Rectal smooth muscle tissue (tissue), 1 donor: ENCODE data around the gene PLB1.
A peak's percentile ranks its signal among the peaks of the same experiment; 100 is the strongest.

Experiments used
- H3K27ac ChIP-seq: one replicate; pipeline ENCODE4 v1.7.0; 2013; ENCODE audit warnings: low read depth, low read length, inconsistent platforms
- H3K27me3 ChIP-seq: one replicate; pipeline ENCODE4 v1.7.0; 2013; ENCODE audit warnings: low read length; ENCODE audit not compliant: control insufficient read depth, insufficient read depth
- H3K36me3 ChIP-seq: one replicate; pipeline ENCODE4 v1.7.0; 2013; ENCODE audit warnings: low read length; ENCODE audit not compliant: control insufficient read depth, insufficient read depth
- H3K4me1 ChIP-seq: one replicate; pipeline ENCODE4 v1.7.0; 2013; ENCODE audit warnings: low read length; ENCODE audit not compliant: control insufficient read depth, insufficient read depth
- H3K4me3 ChIP-seq: one replicate; pipeline ENCODE4 v1.7.0; 2013; ENCODE audit warnings: low read length
- H3K9ac ChIP-seq: one replicate; pipeline ENCODE4 v1.7.0; 2013; ENCODE audit warnings: low read length

PLB1 gene

GRCh38 chr2:28583899-28584553, 88.2 kb downstream of the PLB1 start:
- no peak overlapping the region for H3K9ac ChIP-seq
- H3K36me3 ChIP-seq, result no peaks in the 10 kb centered on the region
- H3K27me3 ChIP-seq, result no peaks in the 10 kb centered on the region
- peaks cover 10% of the 10 kb centered on the region for H3K4me1 ChIP-seq
- H3K4me3 ChIP-seq, result no peak overlapping the region
- peak overlapping the region; percentile 68 for H3K27ac ChIP-seq

DNA sequence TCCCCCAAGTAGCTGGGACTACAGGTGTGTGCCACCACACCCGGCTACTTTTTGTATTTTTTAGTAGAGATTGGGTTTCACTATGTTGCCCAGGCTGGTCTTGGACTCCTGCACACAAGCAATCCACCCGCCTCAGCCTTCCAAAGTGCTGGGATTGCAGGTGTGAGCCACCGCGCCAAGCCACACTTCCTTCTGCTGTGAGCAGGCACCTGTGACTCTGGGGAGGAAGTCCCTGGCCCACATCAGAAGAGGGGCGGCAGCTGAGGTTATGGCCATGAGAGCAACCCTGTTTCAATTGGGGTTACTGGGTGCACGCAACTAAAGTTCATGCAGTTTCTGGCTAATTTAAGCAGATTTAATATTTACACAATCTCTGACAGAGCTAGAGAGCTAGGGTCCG, 91.0 kb downstream of the PLB1 start:
- Histone ChIP-seq H3K36me3 (no peaks in the 10 kb centered on the region), H3K27me3 (no peaks in the 10 kb centered on the region), H3K27ac (no peak overlapping the region), H3K4me1 (peaks cover 10% of the 10 kb centered on the region), H3K4me3 (no peak overlapping the region), H3K9ac (no peak overlapping the region)

DNA sequence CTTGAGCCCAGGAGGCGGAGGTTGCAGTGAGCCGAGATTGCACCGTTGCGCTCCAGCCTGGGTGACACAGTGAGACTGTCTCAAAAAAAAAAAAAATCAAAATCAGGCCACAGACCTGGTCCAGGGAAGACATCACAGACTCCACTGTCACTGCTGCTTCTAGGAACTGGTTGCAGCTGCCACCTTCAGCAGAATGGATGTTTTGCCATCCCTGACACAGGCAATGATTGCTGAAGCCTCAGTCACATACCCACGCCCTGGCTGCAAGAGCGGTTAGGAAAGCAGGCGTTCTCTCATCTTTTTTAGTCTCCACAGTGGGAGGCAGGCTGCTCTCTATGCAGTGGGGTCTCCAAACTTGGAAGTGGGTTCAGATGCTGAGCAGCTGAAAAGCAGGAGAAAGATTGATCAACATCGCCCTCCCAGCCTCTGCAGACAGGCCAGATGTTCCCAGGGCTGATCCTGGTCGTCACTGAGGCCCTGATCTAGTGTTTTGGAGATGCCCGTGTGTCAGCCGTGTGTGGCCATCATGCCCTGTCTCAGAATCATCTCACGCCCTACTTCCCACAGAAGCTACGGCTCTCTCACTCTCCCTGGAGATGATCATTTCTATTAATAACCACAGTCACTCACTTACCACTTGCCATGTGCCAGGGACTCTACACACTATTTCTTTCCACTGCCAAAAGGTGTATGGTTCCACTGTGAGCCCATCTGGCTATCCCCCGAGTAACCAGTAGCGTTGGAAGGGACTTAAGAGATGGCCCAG, 91.8 kb downstream of the PLB1 start:
- H3K27ac ChIP-seq, result no peak overlapping the region
- peaks cover 10% of the 10 kb centered on the region for H3K4me1 ChIP-seq
- no peak overlapping the region for H3K4me3 ChIP-seq
- no peaks in the 10 kb centered on the region for H3K27me3 ChIP-seq
- no peak overlapping the region for H3K9ac ChIP-seq
- no peaks in the 10 kb centered on the region for H3K36me3 ChIP-seq

DNA sequence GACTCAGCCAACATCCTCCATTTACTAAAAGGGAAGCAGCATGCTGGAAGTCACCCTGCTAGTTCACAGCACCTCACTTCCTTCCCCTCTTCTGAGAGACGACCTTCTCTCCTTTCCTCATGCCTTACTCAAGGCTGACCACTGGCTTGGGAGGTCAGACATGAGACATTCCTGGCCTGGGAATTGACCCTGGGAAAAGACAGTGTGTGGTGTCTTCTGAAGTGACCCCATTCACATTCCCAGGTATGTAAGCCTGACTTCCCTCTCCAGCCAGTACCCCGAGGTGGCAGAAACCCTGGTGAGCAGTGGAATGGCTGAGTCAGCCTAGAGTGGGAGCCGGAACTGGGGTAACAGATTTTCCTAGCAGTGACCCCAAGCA, 92.4 kb downstream of the PLB1 start:
- no peak overlapping the region for H3K4me3 ChIP-seq
- H3K4me1 ChIP-seq, result peaks cover 10% of the 10 kb centered on the region
- H3K36me3 ChIP-seq, result no peaks in the 10 kb centered on the region
- no peaks in the 10 kb centered on the region for H3K27me3 ChIP-seq
- no peak overlapping the region for H3K9ac ChIP-seq
- H3K27ac ChIP-seq, result no peak overlapping the region

DNA sequence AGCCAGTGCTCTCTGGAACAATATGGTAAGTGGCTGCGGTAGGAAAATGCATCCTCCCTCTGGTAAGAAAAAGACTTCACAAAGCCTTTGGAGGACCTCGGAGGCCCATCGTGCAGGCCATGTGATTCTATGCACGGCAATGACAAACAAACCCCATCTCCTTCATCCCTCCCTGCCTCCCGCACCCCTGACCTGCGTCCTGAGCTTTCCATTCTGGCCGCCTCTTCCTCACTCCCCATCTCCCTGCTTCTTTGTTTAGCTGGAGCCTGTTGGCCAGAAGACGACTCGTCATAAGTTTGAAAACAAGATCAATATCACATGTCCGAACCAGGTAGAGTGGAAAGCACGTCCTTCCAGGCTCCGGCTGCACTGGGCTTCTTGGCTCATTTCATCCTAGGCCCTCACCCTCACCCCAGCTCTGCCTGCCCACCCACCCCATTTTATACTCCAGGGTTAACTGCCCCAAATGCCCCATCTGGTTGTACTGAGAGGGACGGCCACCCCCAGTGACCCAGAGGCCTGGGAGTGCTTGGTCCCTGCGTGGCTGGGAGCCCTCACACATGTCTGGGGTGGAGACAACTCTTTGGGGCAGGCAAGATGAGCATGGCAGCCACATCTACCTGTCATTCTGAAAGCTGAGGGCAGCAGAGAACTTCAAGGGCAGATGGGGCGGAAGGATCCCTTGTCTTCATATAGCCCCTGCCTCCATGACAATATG, 94.0 kb downstream of the PLB1 start:
- Histone ChIP-seq H3K4me1 (peaks cover 3% of the 10 kb centered on the region), H3K27me3 (no peaks in the 10 kb centered on the region), H3K27ac (no peak overlapping the region), H3K36me3 (no peaks in the 10 kb centered on the region), H3K4me3 (no peak overlapping the region), H3K9ac (no peak overlapping the region)

- H3K9ac ChIP-seq, result no peak overlapping the region
- no peak overlapping the region for H3K27ac ChIP-seq
- H3K4me1 ChIP-seq, result peaks cover 5% of the 10 kb centered on the region
Observed at GRCh38 chr2:28590496-28591301, 94.8 kb downstream of the PLB1 start.

DNA sequence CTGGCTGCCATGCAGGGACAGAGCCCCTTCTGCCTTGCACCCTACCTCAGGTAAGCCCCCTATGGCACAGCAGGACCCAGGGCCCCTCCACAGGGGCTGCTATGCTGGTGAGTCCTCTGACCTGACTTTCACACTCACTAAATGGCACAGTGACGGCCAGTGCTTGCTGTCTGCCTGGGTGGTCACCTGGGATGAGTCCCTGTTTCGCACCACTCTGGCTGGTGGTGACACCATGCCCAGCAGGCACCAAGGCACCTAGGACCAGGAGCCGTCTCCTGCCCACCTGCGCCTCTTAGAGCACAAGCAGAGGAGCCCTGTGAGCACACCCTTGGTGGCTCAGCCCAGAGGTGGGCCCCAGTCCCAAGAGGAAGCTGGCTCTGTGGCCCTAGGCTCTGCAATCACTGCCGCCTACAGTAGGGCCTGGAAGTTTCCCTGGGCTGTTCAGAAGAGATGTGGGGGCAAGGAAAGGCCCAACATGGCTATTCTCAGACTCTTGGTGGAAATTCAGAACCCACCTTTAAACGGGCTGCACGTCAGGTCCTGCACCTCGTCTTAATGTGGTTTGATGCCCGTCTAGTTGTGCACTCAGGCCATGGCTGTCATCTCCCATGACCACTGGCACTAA, 96.0 kb downstream of the PLB1 start:
- Histone ChIP-seq H3K27me3 (no peaks in the 10 kb centered on the region), H3K36me3 (no peaks in the 10 kb centered on the region), H3K4me3 (no peak overlapping the region), H3K4me1 (peaks cover 7% of the 10 kb centered on the region), H3K9ac (no peak overlapping the region), H3K27ac (no peak overlapping the region)

More at GRCh38 chr2:28590496-28591301, 94.8 kb downstream of the PLB1 start:
- H3K4me3 ChIP-seq, result no peak overlapping the region
- H3K27me3 ChIP-seq, result no peaks in the 10 kb centered on the region
- H3K36me3 ChIP-seq, result no peaks in the 10 kb centered on the region

DNA sequence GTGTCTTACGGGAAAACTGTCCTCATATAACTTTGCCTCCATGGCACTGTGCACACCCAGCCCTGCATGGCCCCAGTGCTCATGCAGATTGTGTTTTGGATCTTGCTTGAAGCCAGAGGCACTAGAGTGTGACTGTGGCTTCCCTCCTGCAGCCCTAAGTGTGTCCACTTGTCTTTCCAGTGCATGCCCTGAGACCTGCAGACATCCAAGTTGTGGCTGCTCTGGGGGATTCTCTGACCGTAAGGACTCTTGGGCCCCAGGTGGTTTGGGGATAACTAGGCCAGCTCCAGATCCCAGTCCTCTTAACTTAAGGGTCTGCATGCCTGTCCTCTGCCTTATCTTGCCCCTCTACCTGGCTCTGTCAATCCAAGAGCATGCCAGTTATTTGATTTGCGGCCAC, 96.6 kb downstream of the PLB1 start:
- H3K27ac ChIP-seq, result no peak overlapping the region
- H3K9ac ChIP-seq, result no peak overlapping the region
- no peaks in the 10 kb centered on the region for H3K27me3 ChIP-seq
- peaks cover 7% of the 10 kb centered on the region for H3K4me1 ChIP-seq
- H3K4me3 ChIP-seq, result no peak overlapping the region
- H3K36me3 ChIP-seq, result no peaks in the 10 kb centered on the region

GRCh38 chr2:28593160-28593755, 97.4 kb downstream of the PLB1 start:
- H3K27me3 ChIP-seq, result no peaks in the 10 kb centered on the region
- H3K27ac ChIP-seq, result no peak overlapping the region
- no peaks in the 10 kb centered on the region for H3K36me3 ChIP-seq
- H3K9ac ChIP-seq, result no peak overlapping the region
- peaks cover 7% of the 10 kb centered on the region for H3K4me1 ChIP-seq
- no peak overlapping the region for H3K4me3 ChIP-seq

DNA sequence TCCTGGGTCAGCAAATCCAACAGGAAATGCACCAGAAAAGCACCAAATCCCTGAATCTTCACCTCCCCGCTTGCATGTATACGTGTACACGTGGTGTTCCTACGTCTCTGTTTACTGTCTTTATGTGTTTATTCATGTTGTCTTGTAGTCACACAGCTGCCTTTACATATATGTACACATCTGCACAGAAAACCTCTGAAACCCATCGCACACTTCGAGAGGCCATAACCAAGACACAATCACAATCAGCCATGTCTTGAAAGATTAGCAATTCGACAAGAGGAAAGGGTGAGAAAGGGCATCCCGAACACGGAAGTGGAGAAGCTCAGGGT, 98.1 kb downstream of the PLB1 start:
- Histone ChIP-seq H3K9ac (no peak overlapping the region), H3K4me3 (no peak overlapping the region), H3K36me3 (no peaks in the 10 kb centered on the region), H3K27ac (peak overlapping the region; percentile 92), H3K4me1 (peaks cover 7% of the 10 kb centered on the region), H3K27me3 (no peaks in the 10 kb centered on the region)

DNA sequence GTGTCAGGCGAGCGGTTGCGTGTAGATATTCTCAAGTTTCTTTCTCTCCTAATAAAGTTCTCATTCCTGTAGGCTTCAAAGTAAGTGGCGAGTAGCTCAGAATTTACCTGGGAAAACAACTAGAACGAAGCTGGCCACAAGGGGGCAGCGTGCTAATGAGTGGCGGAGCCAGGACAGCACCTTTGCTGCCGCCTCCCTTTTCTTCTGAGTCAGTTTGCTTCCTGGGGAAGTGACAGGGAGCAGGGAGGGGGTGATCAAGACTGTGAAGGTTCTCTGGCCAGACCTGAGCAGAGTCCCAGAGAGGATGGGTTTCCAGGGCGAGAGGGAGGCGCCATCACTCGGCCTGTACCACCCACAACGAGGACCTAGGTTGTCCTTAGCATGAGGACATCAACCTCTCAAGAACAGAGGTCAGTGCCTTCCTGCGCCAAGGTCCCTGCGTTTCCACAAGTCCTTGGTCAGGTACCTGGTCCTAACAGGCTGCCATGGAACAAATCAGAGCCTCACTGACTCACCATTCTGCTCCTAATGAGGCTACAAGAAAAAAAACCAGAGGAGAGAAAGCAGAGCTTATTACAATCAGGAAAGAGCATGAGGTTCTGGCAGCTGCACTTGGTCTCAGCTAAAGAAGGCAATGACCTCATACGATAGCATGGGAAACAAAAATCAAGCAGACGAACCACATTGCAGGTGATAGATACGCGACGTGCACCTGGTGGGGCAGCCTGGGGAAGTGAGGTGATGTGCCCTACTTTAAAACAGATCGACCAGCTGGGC, 98.7 kb downstream of the PLB1 start:
- Histone ChIP-seq H3K36me3 (no peaks in the 10 kb centered on the region), H3K27me3 (no peaks in the 10 kb centered on the region), H3K4me1 (peaks cover 7% of the 10 kb centered on the region), H3K9ac (no peak overlapping the region), H3K4me3 (peak overlapping the region; percentile 51), H3K27ac (peak overlapping the region; percentile 92)
